ENCODE measurements around the gene RS1.

The RS1 gene

GRCh38 chrX:18666614-18667013 is 5.3 kb downstream of the RS1 start:
- DNase-seq = no peak

GRCh38 chrX:18664947-18665346 is 7.0 kb downstream of the RS1 start:
- no peak for DNase-seq

GRCh38 chrX:18661273-18661672 is 10.6 kb downstream of the RS1 start:
- no peak for DNase-seq

DNA sequence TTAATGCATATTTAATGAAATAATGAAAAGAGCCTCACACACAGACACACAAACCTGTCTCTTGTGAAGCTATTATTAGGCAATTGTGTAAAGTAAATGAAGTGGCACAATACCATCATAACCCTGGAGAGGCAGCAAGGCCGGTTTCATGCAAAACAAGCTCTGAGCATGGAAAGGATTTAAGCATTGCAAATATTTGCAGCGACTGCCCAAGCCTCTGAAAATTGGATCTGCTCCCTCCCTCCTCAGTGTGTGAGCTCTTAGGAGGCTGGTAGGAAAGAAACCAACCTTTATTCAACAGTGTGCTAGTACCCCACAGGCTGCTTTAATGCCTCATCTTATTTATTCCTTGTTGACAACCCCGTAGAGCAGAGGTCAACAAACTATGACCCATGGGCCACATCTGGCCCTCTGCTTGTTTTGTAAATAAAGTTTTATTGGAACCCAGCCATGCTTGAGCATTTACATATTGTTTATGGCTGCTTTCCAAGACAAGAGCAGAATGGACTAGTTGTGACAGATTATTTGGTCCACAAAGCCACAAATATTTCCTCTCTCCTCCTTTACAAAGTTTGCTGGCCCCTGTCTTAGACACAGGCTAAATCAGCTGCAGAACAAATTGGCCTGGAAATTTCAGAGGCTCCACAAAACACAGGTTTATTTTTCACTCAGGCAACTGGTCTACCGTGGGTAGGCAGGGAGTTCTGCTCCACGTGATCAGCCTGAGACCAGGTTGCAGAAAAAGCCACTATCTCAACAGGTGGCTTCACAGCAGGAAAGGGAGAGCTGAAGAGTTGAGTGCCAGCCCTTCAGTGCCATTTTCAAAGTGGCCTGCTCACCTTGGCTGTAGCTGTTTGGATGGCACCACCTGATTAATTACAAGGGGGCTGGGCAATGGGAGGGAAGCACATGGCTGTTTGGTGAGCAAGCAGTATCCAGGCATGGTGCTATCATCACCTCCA is 16.8 kb downstream of the RS1 start:
- no peak for DNase-seq

GRCh38 chrX:18652636-18653035 is 19.3 kb downstream of the RS1 start:
- no peak for DNase-seq

- no peak for DNase-seq
Measured at GRCh38 chrX:18650662-18651061, 21.2 kb downstream of the RS1 start.

GRCh38 chrX:18649498-18649951 is 22.4 kb downstream of the RS1 start:
- no peak for DNase-seq

GRCh38 chrX:18647621-18648020 is 24.3 kb downstream of the RS1 start:
- DNase-seq = no peak

GRCh38 chrX:18643853-18644252 is 28.1 kb downstream of the RS1 start:
- no peak for DNase-seq

GRCh38 chrX:18643243-18643642 is 28.7 kb downstream of the RS1 start:
- no peak for DNase-seq

DNA sequence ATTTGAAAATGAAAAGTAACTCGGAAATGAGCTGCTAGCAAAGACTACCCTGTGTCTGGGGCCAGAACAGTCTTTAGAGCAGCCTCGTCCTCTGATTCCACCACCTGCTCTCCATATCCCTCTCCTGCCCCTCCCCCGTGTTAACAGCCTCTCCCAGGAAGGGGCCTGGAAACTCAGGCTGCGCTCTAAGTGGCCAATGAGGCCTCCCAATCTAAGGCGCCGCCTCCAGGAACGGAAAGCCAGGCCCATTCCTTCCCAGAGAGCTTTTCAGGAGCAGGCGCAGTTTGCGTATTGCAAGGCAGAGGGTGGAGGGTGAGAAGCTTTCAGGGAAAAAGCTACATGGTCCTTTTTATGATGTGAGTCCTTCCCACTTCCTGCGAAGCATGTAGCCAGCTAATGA is 31.2 kb downstream of the RS1 start:
- DNase-seq = no peak

GRCh38 chrX:18639280-18639679 is 32.6 kb downstream of the RS1 start:
- DNase-seq = no peak

DNA sequence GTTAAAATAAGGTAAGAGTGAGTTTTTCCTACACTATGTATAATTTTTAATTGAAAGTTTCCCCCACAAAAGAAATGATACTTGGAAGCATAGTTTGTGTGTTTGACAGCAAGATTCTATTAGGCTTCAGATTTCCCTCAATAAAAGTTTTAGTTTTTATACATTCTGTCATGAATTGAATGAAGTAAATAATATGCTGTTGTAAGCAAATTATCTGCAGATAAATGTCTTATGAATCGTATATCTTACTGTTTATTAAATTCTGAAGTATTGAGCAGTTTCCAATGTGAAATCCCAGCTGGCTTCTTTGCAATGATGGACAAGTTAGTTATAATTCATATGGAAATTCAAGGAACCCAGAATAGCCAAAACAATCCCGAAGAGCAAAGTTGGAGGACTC is 33.5 kb downstream of the RS1 start:
- DNase-seq = no peak

DNA sequence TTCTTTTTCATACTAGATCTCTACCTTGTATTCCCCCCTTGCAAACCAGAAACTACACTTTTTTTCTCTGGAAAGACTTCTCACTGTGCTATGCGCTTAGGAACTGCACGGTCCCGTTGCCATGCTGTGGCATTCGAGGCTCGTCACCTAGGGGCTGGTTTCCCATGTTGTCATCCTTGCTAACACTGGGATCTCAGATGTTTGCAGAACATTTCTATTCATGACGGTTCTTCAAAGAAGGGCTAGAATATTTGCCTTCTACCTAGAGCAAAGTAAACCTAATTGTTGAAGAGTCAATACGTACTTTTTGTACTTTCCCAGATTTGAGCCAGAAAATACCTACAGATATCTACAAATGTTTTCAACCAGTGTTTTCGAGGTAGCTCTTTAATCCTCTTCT is 41.0 kb downstream of the RS1 start:
- no peak for DNase-seq

DNA sequence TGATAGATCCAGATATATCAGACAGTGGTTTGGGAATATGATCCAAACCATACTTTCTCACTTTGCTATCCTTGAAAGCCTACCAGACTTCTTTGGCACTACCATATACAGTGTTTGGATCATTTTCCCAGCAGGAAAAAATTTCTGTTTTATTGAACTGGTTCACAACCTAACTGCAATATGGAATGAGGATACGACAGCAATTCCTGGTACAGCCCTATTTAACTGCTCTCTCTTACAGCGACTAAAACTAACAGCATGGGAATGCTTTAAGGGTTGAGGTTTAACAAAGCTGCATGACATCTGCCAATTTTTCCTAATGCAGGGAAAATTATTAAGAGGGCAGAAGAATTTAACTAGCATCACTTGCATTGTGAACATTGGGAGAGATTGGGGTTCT is 47.3 kb downstream of the RS1 start:
- no peak for DNase-seq

DNA sequence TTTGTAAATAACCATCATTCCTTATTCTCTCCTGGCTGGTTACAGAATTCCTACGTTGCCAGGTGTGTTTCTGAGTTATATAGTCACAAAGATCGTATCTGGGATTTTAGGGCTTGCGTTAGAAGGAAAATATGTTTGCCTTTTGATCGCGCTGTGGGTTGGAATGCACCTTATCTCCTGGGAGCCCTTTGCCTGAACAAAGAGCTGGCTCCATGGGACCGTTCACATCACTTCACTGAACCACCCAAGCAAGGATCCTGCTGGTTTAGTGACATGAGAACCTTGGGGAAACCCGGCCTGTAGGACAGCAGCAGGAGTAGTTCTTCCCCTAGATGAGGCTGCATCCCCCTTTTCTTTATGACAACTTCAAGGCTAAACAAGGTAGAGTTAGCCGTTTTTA is 51.6 kb downstream of the RS1 start:
- DNase-seq = no peak

DNA sequence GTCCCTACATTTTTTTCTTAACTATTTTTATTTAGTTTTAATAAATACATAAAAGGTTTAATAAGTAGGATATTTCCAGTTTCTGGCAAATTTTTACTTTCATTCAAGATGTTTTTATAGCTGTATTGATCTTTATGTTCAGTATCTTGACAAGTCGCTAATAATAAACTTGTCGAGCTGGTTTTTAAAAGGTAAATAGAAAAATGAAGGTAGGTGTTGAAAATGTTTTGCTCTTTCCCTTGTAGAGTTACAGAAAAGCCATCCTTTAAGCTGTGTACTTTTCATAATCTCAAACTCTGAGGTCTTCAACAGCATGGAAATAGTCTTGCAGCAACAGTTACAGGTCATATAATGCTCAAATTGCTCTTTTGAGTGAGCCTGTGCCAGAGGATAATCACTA is 52.6 kb downstream of the RS1 start:
- no peak for DNase-seq

DNA sequence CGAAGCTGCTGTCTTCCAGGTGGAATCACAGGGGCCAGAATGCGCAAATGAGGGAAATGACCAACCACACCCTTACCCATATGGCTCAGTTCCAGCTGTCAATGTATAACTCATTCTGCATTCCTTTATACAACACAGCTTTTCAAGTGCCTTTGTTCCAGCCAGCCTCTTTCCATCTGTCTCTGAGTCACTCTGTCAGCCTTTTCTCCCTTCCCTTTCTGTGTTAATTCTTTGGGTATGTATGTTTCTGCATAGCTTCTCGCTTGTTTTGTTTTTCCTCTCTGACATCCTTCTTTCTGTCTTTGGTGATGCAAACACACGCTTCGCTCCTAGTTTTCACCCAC is 54.5 kb downstream of the RS1 start:
- no peak for DNase-seq

GRCh38 chrX:18616688-18617406 is 55.1 kb downstream of the RS1 start:
- DNase-seq = no peak

GRCh38 chrX:18613930-18614639 is 57.8 kb downstream of the RS1 start:
- DNase-seq = no peak

DNA sequence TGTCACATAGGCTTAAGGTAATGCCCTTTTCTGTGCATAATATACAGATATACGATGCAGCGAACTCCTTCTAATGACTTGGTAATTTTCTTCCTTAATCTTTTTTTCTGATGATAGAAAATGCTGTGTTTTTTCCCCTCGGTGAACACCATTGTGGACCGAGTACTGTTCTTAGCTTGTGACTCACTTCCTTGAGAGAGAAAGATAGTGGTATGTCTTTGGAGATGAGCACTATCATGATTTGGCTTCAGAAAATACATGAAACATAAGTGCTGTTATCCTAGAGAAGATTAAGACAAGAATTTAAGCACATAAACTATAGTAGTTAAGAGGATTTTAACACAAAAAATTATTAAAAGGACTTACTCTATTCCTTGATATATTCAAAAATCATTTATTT is 63.9 kb downstream of the RS1 start:
- DNase-seq = no peak

- no peak for DNase-seq
Measured at GRCh38 chrX:18598413-18598812, 73.5 kb downstream of the RS1 start.

DNA sequence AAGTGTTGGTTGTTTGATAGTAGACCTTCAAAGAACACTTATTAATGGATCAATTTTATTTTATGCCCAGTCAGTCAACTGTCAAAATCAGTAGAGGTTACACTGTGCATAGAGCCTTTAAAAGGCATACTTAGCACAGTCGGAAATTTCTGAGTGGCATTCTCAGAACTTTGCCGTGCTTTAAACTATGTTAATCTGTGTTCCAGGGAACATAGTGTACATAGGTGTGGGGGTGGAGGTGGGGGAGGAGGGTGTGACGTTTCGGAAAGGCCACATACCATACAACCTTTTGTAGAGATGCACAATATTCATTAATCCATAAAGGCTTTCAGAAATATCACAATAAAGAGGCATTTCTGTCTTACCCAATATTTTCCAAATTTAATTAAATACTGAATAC is 75.8 kb downstream of the RS1 start:
- DNase-seq = no peak

GRCh38 chrX:18594079-18594478 is 77.8 kb downstream of the RS1 start:
- no peak for DNase-seq
